Measurements from ENCODE around the gene SRF.
A peak's percentile ranks its signal among the peaks of the same experiment; 100 is the strongest.

The SRF gene

GRCh38 chr6:43147691-43148477 is 23.2 kb upstream of the SRF start:
- DNase-seq: no peak

DNA sequence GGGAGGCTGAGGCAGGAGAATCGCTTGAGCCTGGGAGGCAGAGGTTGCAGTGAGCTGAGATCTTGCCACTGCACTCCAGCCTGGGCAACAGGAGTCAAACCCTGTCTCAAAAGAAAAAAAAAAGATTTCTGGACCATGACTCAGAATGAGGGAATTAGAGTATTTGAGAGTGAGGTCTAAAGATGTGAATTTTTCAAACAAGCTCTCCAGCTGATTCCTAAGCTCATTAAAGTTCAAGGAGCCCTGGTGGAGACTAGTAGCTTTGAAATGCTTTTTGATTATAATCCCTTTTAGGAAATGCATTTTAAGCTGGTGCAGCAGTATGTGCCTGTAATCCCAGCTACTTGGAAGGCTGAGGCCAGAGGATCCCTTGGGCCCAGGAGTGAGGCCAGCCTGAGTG is 21.8 kb upstream of the SRF start:
- no peak for DNase-seq

- DNase-seq: no peak
Observed at GRCh38 chr6:43150051-43150751, 20.9 kb upstream of the SRF start.

- DNase-seq: no peak
Observed at GRCh38 chr6:43159599-43159998, 11.5 kb upstream of the SRF start.

DNA sequence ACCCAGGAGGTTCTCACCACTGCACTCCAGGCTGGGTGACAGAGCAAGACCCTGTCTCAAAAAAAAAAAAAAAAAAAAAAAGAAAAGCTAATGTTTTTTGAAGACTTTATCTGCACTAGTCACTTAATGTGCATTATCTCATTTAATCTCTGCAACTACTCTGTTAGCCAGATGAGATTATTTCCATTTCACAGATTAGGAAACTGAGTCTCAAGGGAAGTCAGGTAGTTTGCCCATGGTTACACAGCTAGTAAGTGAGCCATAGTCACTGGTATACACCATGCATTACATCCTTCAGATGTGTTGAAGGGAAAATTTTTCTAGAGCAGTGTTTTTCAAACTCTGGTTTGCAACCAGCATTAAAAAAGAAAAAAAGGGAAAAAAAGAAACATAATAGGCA is 7.2 kb upstream of the SRF start:
- DNase-seq: no peak

- no peak for DNase-seq
Observed at GRCh38 chr6:43170417-43170930, 595 bp upstream of the SRF start.

- DNase-seq: peak; percentile 46
Observed at GRCh38 chr6:43171707-43172103, 636 bp downstream of the SRF start.

GRCh38 chr6:43172104-43173007 is 1.3 kb downstream of the SRF start:
- peak; percentile 54 for DNase-seq

GRCh38 chr6:43173591-43174262 is 2.7 kb downstream of the SRF start:
- DNase-seq: no peak

DNA sequence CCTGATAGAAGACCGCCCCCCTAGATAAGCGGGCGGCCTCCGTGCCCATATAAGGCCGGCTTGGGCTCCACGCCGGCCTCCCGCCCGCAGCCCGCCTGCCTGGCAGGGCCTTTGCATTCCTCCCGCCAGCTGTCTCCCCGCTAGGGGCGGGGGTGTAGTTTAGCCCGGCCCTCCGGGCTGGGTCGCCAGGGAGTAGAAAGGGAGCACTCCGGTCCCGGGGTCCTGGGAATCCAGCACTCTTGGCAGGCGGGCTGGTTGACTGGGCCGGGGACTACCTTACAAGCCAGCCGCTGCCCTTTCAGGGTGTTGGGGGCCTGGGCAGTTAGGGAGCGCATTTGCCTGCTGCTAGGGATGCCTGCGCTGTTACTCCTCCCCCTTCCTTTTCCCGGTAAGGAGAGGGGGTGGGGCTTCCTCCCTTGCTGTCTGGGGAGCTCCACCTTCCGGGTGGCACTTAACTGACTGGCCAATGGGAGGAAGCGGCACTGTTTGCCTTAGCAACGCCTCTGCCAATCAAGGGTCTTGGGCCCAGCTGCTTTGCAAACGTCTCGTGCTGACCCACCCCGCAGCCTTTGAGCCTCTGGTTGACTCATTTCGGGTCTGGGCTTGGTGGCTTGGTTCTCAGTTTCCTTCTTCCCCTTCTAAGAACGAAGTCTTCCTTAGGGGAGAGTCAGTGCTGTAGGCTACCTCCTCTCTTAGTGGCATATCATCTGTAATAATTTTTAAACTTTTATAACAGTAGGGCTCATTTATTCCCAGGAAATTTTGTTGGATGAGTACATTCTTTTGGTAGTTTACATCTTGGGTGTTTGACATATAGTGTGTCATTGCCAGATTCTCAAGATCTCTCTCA is 3.4 kb downstream of the SRF start:
- DNase-seq: peak; percentile 92

GRCh38 chr6:43175676-43176422 is 4.8 kb downstream of the SRF start:
- DNase-seq: no peak

GRCh38 chr6:43176423-43176786 is 5.3 kb downstream of the SRF start:
- DNase-seq: no peak

DNA sequence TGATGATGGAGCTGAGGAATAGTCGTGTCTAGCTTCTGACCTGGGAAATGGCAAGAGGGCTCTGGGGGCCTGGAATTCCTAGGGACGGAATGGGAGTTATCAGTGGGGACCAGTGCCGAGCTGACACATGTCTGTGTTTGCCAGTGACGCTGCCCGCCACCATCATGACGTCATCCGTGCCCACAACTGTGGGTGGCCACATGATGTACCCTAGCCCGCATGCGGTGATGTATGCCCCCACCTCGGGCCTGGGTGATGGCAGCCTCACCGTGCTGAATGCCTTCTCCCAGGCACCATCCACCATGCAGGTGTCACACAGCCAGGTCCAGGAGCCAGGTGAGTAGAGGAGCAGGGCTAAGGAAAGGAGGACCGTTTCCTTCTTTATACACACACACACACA is 7.1 kb downstream of the SRF start:
- DNase-seq: no peak

- no peak for DNase-seq
Observed at GRCh38 chr6:43178951-43179830, 8.1 kb downstream of the SRF start.

DNA sequence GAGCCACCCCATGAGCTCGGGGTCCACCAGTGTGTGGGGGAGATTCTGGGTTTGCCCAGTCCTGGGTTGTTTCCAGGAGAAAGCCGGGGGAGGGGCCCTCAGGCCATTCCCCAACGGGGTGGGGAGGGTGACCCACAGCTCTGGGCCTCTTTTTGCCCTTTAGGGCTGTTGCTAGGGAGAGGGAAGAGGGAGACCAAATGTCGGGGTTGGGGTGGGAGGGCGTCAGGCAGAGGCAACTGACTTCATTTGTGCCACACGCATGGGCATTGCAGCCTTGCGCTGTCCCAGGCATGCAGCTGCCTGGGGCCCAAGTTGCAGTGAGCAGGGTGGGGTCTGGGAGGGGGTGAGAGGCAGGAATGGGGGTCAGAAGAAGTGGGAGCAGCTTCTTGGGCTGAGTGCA is 9.0 kb downstream of the SRF start:
- no peak for DNase-seq

DNA sequence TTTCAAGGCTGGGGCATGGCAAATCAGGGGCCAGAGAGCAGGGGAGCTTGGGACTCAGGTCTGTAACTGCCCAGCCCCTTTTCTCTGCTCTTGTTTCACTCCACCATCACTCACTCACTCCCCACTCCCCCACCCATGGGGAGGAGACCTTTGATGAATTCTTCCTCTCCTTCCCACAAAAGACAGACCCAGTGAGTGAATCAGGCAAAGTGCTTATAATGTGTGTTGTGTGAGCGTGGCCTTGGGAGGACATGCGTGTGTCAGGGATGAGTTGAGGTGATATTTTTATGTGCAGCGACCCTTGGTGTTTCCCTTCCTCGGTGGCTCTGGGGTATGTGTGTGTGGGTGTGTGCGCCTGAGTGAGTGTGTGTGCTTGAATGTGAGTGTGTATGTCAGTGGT is 9.9 kb downstream of the SRF start:
- DNase-seq: no peak

GRCh38 chr6:43181621-43181941 is 10.5 kb downstream of the SRF start:
- DNase-seq: no peak

DNA sequence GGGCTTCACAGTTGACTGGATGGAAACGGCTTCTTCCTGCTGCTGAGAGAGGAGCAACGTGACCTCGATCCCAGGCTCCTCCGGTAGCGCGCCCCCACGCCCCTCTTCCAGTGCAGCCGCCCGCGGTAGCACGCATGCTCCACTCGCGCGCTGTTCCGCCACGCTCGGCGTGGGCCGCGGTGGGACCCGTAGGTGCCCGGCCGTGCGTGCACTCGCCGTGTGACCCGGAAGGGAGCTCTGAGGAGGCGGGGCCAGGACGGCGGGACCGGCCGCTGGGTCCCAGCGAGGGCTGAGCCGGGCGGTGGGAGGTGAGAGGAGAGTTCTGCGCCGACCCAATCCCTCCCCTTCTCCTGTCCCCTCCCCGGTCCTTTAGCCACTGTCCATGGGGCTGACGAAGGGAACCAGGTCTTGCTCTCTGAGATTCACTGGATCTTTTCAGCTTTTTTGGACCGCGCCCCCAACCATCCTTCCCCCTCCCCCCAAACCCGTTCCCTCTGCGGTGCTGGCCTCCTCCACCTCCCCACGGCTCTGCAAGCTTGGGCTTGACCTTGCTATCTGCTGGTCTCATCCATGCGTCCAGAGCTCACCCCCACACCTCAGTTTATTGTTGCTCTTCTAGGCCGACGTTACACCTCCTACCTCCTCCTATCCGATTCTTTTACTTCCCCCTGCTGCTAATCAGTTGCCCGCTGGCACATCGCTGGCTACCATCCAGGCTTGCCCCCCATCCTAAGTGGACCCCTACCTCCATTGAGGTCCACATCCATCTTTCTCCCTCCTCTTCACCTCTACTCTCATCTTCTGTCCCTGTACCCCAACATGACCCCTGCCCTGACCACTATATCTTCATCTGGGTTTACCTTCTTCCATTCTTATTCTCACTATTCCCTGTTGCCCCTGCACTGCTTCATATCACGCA is 11.1 kb downstream of the SRF start, which contains the start of gene CUL9:
Gene CUL9 (plus strand): TSS at position 255 of the 919 bp plus-strand sequence. CDS start 2,115 bp downstream, outside the sequence.
- peak; percentile 81 for DNase-seq

DNA sequence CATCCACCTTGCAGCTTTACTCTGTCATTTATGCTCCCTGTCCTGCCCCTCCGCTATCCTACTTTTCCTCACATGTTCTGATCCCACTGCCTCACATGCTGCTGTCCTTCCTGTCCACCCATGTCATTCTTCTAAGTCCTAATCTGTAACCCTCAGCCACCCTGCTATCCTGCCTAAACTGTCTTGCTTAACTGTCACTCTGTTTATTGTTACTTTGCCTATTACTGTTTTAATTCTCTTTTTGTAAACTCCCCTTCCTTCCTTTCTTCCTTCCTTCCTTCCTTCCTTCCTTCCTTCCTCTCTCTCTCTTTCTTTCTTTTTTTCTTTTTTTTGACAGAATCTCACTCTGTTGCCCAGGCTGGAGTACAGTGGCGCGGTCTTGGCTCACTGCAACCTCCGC is 12.4 kb downstream of the SRF start:
- DNase-seq: no peak
